Measurements from ENCODE around the gene BRD1. TPM values are rescaled to one million over a fixed set of nuclear protein-coding genes. Genes with fewer than 3 reads are reported as not detected.

BRD1 gene
- total and polyA plus RNA-seq, 2 experiments from 2014 or later = 12.3 to 33.8 TPM

DNA sequence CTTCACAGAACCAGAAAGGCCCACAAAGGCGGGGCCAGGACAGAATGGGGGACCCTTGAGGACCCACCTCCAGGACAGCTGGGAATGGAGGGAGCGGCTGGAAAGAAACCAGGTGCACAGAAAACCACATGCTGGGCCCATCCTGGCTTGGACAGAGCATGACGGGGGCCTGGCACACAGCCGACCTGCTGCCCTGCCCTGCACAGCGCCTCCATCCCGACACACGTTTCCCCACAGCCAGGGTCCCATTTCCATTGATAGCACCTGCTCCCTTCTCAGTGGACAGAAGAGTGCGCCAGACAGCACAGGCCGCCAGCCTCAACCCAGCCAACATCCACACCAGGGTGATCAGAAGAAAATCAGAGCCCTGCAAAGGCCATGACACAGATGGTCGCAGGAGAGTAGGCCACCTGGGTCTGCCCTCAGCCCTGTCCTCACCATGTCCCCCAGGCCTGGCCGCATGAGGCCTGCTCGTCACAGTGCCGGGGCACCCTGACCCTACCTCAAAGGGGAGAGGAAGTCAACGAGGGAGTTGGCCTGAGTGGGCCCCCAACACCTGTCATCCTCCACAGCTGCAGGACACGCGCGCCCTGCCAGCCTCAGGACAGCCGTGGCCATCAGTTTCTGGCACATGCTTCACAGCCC, 28.1 kb downstream of the BRD1 start (continued):
- TF ChIP-seq ZNF462 (CRISPR knock-in tag; IDR thresholded peaks at IDR 0.05) (no peak), CREB1 (CRISPR knock-in tag; IDR thresholded peaks at IDR 0.05; ENCODE audit: low read depth) (no peak)

- ATAC-seq = no peak
- Histone ChIP-seq H3K9me2 (ENCODE audit: insufficient read depth) (no peaks in the 10 kb centered on the region), H3K4me2 (no peak overlapping the region), H3K79me2 (replicated peaks; ENCODE audit: insufficient read depth) (peaks cover 75% of the 10 kb centered on the region), H3K4me3 (no peak overlapping the region), H2AFZ (no peak overlapping the region), H3K27ac (ENCODE audit: low read depth) (no peak overlapping the region), H3F3A (replicated peaks; ENCODE audit: low read depth) (no peaks in the 10 kb centered on the region), H3K27me3 (ENCODE audit: insufficient read depth) (no peaks in the 10 kb centered on the region), H4K20me1 (replicated peaks; ENCODE audit: insufficient read depth) (peaks cover 19% of the 10 kb centered on the region; the same call in 1 of the 2 replicates), H3K36me3 (ENCODE audit: insufficient read depth) (peaks cover 10% of the 10 kb centered on the region), H3K4me1 (ENCODE audit: insufficient read depth) (no peaks in the 10 kb centered on the region)
- Mint-ChIP-seq H3K27me3 (ENCODE audit: insufficient read depth, low read depth, poor library complexity) (peaks cover 9% of the 10 kb centered on the region), H3K4me3 (no peak overlapping the region), H3K9me3 (no peaks in the 10 kb centered on the region; the same call in 2 of the 3 replicates), H3K36me3 (ENCODE audit: low read depth) (peaks cover 66% of the 10 kb centered on the region), H3K27ac (no peak overlapping the region), H3K4me1 (no peaks in the 10 kb centered on the region; the same call in 2 of the 3 replicates)
- no peak for TF ChIP-seq NANOG (IDR thresholded peaks at IDR 0.05; ENCODE audit: borderline replicate concordance)
- no peak for DNase-seq (ENCODE audit: low spot score)
Observed at GRCh38 chr22:49798486-49799151, 29.1 kb downstream of the BRD1 start.

Measured in GM23338 (cell line).